GM12891 (cell line): ENCODE results near the gene ITGA4.

Experiments used
- POLR2A ChIP-seq: IDR thresholded peaks from 2 replicates; pipeline ENCODE4 v1.6.1; 2011; ENCODE audit warnings: low read depth, low read length, control low read depth
- POU2F2 ChIP-seq: IDR thresholded peaks from 2 replicates; pipeline ENCODE4 v1.6.1; 2011; ENCODE audit warnings: low read depth, mild to moderate bottlenecking, control low read depth, low read length, moderate library complexity
- SPI1 ChIP-seq: IDR thresholded peaks from 2 replicates; pipeline ENCODE4 v1.6.1; 2011; ENCODE audit warnings: low read depth, low read length, control low read depth

- TF ChIP-seq SPI1 (no peak), POLR2A (no peak), POU2F2 (no peak)
Observed at GRCh38 chr2:181527058-181527457, 69.9 kb downstream of the ITGA4 start.
